Left ventricle myocardium inferior (tissue), 1 donor: ENCODE results near the gene GOSR1. TPM values are rescaled to one million over a fixed set of nuclear protein-coding genes. Genes with fewer than 3 reads are reported as not detected.
"Not testable (repeated sequence)": the region's sequence is repeated elsewhere in the genome, so short reads cannot be mapped to it uniquely, and the experiment has no call there.

ENCODE experiments used
- DNase-seq: peaks from one replicate; pipeline ENCODE4 v3.0.0-alpha.2; 2020
- H3K27ac ChIP-seq: fragments of 200-600 bp; replicated peaks from 2 replicates; pipeline ENCODE4 v1.8.0; 2021
- H3K27me3 ChIP-seq: fragments of 200-600 bp; 2 replicates; pipeline ENCODE4 v1.8.0; 2021; ENCODE audit warnings: low read depth
- H3K36me3 ChIP-seq: fragments of 200-600 bp; 2 replicates; pipeline ENCODE4 v1.8.0; 2021
- H3K4me1 ChIP-seq: fragments of 200-600 bp; 2 replicates; pipeline ENCODE4 v1.8.0; 2021
- H3K4me3 ChIP-seq: fragments of 200-600 bp; 2 replicates; pipeline ENCODE4 v1.8.0; 2021; ENCODE audit warnings: mild to moderate bottlenecking, moderate library complexity
- H3K9me3 ChIP-seq: fragments of 200-600 bp; replicated peaks from 2 replicates; pipeline ENCODE4 v1.8.0; 2021
- CTCF ChIP-seq: fragments of 200-600 bp; IDR thresholded peaks from 2 replicates; pipeline ENCODE4 v1.8.0; 2021; ENCODE audit warnings: antibody characterized with exemption, mild to moderate bottlenecking, borderline replicate concordance
- intact Hi-C: fragments of 100-400 bp; cut with micrococcal nuclease; formaldehyde crosslinking; loops from one replicate; pipeline ENCODE4 v1.11.0; 2022
- total RNA-seq: library from RNA; stranded (reverse); fragmentation: NEBNext Ultra II Directional; extraction: Animal tissue kit (Norgen Biotek cat#: 25700); gene quantifications from one replicate; pipeline ENCODE4 v1.2.1, GENCODE V29; 2021
- donor health status: DM: no; HTN: yes; CAD: no; lungs with severe emphysema.

Gene GOSR1
- total RNA-seq, 1 donor from 2014 or later: 28.2 TPM

GRCh38 chr17:30517786-30518185 is 40.6 kb downstream of the GOSR1 start:
- H3K27ac ChIP-seq: no peak overlapping the region
- H3K36me3 ChIP-seq: peaks cover 68% of the 10 kb centered on the region

GRCh38 chr17:30519166-30519565 is 42.0 kb downstream of the GOSR1 start:
- no peaks in the 10 kb centered on the region for H3K9me3 ChIP-seq
- no peak for DNase-seq
- no peaks in the 10 kb centered on the region for H3K27me3 ChIP-seq
- H3K27ac ChIP-seq: peak overlapping the region; percentile 38
- no peak for TF ChIP-seq CTCF
- intact Hi-C loops: no loop called here
- H3K4me1 ChIP-seq: peaks cover 37% of the 10 kb centered on the region
- no peak overlapping the region for H3K4me3 ChIP-seq
- H3K36me3 ChIP-seq: peaks cover 61% of the 10 kb centered on the region

More at GRCh38 chr17:30517786-30518185, 40.6 kb downstream of the GOSR1 start:
- Histone ChIP-seq H3K4me3 (no peak overlapping the region), H3K4me1 (peaks cover 35% of the 10 kb centered on the region), H3K27me3 (no peaks in the 10 kb centered on the region), H3K9me3 (no peaks in the 10 kb centered on the region)
- DNase-seq: no peak
- TF ChIP-seq CTCF: no peak
- intact Hi-C loops: no loop called here

- Histone ChIP-seq H3K4me3 (no peak overlapping the region), H3K4me1 (peaks cover 42% of the 10 kb centered on the region), H3K27ac (peak overlapping the region; percentile 38), H3K36me3 (peaks cover 62% of the 10 kb centered on the region), H3K27me3 (no peaks in the 10 kb centered on the region), H3K9me3 (no peaks in the 10 kb centered on the region)
- no peak for DNase-seq
- intact Hi-C loops: no loop called here
- TF ChIP-seq CTCF: no peak
Measured at GRCh38 chr17:30519707-30520106, 42.5 kb downstream of the GOSR1 start.

GRCh38 chr17:30520436-30520835 is 43.2 kb downstream of the GOSR1 start:
- no peaks in the 10 kb centered on the region for H3K27me3 ChIP-seq
- TF ChIP-seq CTCF: no peak
- H3K27ac ChIP-seq: peak overlapping the region; percentile 38
- intact Hi-C loops: no loop called here
- DNase-seq: no peak
- no peaks in the 10 kb centered on the region for H3K9me3 ChIP-seq
- peaks cover 49% of the 10 kb centered on the region for H3K4me1 ChIP-seq
- peaks cover 57% of the 10 kb centered on the region for H3K36me3 ChIP-seq
- no peak overlapping the region for H3K4me3 ChIP-seq

GRCh38 chr17:30520882-30521281 is 43.7 kb downstream of the GOSR1 start:
- Histone ChIP-seq H3K4me1 (peaks cover 54% of the 10 kb centered on the region), H3K36me3 (peaks cover 56% of the 10 kb centered on the region), H3K4me3 (no peak overlapping the region), H3K9me3 (no peaks in the 10 kb centered on the region), H3K27me3 (no peaks in the 10 kb centered on the region), H3K27ac (peak overlapping the region; percentile 38)
- intact Hi-C loops: no loop called here
- no peak for DNase-seq
- TF ChIP-seq CTCF: no peak

GRCh38 chr17:30521766-30522165 is 44.6 kb downstream of the GOSR1 start:
- no peak overlapping the region for H3K27ac ChIP-seq
- H3K9me3 ChIP-seq: no peaks in the 10 kb centered on the region
- no peak overlapping the region for H3K4me3 ChIP-seq
- TF ChIP-seq CTCF: no peak
- H3K4me1 ChIP-seq: peaks cover 63% of the 10 kb centered on the region
- intact Hi-C loops: no loop called here
- H3K27me3 ChIP-seq: no peaks in the 10 kb centered on the region
- H3K36me3 ChIP-seq: peaks cover 53% of the 10 kb centered on the region
- DNase-seq: no peak

- intact Hi-C loops, H3K27ac ChIP-seq, DNase-seq, H3K4me3 ChIP-seq, H3K9me3 ChIP-seq, H3K27me3 ChIP-seq: not testable (repeated sequence)
- H3K4me1 ChIP-seq: peaks cover 59% of the 10 kb centered on the region
- peaks cover 44% of the 10 kb centered on the region for H3K36me3 ChIP-seq
Measured at GRCh38 chr17:30523236-30523635, 46.0 kb downstream of the GOSR1 start.
